Measurements from ENCODE around the gene COL19A1.

DNA sequence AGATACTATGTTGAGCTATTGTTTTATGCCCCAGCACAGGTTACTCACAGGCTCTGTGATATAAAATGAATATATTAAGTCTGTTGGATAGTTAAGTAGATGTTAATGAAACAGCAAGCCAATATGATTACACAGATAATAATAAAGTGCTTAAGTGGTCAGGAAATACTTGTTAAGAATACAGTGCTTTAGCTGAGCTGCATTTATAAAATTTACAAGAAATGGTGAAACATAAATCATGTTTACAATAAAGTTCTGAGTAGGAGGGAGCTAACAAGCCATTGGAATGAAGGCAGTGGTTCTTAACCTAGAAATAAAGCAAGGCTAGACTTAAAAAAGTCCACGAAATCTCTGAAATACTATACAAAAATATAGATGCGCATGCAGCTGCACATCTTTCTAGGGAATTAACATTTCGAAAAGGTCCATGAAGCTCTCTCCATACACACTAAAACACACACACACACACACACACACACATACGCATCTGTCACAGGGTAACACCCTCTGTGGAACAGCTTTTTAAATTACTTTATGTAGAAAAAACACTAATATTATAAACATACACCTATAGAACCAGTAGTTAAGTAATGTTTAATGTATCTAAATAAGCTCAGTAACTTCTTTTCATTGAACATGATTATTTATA, 349.2 kb downstream of the COL19A1 start:
- TF ChIP-seq FOXP2 (optimal IDR thresholded peaks at IDR 0.05; ENCODE audit: control extremely low read depth, extremely low read length, insufficient read depth) (peak; percentile 28), POLR2AphosphoS5 (IDR thresholded peaks at IDR 0.05; ENCODE audit: borderline replicate concordance, low read depth, low read length) (peak; percentile 63; the same call in 1 of the 2 replicates)
